ENCODE data around the gene ADGRL3. TPM values are rescaled to one million over a fixed set of nuclear protein-coding genes. Genes with fewer than 3 reads are reported as not detected.
"Not testable (repeated sequence)": the region's sequence is repeated elsewhere in the genome, so short reads cannot be mapped to it uniquely, and the experiment has no call there.

ADGRL3 gene
- total RNA-seq, 1 donor = under 0.01 TPM

DNA sequence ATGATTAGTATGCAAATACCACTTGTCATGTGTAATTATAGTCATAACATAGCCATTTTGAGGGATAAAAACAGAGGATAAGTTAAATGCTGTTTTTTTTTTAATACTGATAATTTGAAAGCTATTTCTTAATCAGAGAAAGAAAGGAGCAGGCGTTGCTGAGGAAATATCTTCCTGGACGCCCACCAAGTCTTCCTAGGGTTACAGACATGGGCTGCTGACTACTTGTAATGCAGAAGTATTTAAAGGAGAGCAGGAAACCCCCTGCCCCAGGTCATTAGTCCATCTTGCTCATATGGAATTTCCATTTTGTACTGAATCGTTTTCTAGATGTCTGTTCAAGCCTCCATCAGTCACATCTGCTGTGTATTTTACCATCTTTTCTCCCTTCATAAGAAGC, 176.2 kb downstream of the ADGRL3 start:
- no peak for DNase-seq (ENCODE audit: low read depth)
- H3K4me3 ChIP-seq (ENCODE audit: low read depth, low read length) = no peak overlapping the region
- TF ChIP-seq, protein P1, sequence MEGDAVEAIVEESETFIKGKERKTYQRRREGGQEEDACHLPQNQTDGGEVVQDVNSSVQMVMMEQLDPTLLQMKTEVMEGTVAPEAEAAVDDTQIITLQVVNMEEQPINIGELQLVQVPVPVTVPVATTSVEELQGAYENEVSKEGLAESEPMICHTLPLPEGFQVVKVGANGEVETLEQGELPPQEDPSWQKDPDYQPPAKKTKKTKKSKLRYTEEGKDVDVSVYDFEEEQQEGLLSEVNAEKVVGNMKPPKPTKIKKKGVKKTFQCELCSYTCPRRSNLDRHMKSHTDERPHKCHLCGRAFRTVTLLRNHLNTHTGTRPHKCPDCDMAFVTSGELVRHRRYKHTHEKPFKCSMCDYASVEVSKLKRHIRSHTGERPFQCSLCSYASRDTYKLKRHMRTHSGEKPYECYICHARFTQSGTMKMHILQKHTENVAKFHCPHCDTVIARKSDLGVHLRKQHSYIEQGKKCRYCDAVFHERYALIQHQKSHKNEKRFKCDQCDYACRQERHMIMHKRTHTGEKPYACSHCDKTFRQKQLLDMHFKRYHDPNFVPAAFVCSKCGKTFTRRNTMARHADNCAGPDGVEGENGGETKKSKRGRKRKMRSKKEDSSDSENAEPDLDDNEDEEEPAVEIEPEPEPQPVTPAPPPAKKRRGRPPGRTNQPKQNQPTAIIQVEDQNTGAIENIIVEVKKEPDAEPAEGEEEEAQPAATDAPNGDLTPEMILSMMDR (IDR thresholded peaks at IDR 0.05; ENCODE audit: insufficient read depth, low read length) = no peak

DNA sequence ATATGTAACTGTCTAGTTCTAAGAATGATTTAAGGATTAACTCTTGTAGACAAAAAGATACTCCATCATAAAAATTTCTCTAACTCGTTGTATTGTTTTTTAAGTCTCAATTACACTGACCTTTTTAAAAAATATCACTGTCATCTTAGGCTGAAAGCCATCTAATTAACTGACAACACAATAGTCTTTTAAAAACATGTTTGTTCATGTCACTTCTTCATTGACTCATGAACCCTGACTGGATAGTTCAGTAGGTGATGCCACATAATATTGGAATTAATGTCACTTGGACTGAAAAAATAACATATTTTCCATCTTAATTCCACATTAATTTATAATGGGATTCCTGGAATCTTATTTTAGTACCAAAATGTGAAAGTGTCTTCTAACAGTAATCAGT, 179.3 kb downstream of the ADGRL3 start:
- H3K4me3 ChIP-seq (ENCODE audit: low read depth, low read length) = no peak overlapping the region
- DNase-seq (ENCODE audit: low read depth) = no peak
- TF ChIP-seq, protein P1 (IDR thresholded peaks at IDR 0.05; ENCODE audit: insufficient read depth, low read length) = no peak

DNA sequence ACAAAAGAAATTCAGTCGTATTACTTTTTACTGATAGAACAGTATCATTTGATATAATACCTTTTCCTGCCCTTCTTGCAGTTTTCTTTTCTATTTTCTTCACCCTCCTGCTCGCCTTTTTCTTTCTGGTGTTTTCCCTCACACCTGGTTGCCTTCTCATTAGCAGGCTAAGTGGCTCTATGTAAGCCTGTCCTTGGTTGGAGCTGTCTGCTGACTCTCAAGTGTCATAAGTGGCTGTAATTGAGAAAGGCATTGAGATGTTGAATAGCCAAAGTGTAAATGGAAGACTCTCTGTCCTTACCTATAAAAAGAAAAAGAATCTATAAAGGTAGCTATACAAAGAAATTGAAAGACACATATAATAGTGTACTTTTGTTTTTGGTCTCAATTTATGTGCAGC, 180.7 kb downstream of the ADGRL3 start:
- DNase-seq (ENCODE audit: low read depth) = no peak
- H3K4me3 ChIP-seq (ENCODE audit: low read depth, low read length) = no peak overlapping the region
- TF ChIP-seq, protein P1 (IDR thresholded peaks at IDR 0.05; ENCODE audit: insufficient read depth, low read length) = no peak

DNA sequence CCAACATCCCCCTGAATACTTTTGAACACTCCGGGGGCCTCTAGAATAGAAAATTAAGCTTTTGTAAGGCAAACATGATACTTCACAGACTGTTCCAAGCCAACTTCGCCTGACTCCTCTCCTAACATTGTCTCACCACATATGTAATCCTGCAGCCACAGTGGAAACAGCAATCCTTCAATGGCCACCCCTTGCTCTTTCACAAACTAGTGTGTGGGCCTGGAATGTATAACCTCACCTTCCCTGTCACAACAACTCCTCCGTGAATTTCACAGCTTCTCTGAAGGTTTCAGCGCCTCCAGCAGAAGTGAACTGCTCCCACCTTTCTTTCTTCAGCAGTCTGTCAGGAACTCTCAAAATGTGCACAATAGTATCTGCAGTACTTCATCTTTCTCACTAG, 185.1 kb downstream of the ADGRL3 start:
- TF ChIP-seq, protein P1 (IDR thresholded peaks at IDR 0.05; ENCODE audit: insufficient read depth, low read length) = no peak
- H3K4me3 ChIP-seq (ENCODE audit: low read depth, low read length) = no peak overlapping the region
- no peak for DNase-seq (ENCODE audit: low read depth)

DNA sequence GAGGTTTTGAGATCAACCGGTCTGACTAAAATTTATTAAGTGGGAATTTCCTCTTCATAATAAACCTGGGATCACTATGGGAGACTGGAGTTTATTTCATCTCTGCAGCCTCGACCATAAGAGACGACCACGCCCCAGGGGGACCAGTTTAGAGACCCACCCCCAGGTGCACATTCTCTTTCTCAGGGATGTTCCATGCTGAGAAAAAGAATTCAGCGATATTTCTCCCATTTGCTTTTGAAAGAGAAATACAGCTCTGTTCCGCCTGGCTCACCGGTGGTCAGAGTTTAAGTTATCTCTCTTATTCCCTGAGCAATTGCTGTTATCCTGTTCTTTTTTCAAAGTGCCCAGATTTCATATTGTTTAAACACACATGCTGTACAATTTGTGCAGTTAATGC, 187.2 kb downstream of the ADGRL3 start:
- not testable (repeated sequence) for DNase-seq (ENCODE audit: low read depth); H3K4me3 ChIP-seq (ENCODE audit: low read depth, low read length)

DNA sequence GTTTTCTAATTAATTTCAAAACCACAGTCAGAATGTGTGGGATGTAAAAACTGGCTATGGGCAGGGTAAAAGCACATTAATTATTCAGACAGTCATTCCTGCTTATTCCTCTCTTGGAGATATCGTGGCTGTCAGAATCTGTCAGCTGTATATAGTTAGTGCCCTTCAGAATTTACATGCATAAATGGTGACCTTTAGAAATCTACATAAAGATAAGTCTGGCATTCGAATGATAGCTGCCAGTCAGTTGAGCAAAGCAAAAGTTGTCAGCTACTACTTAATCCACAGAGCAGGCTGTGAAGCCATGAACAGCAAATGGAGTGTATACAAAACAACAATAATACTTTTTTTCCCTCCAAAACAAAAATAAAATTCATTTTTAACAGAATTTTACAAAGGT, 189.5 kb downstream of the ADGRL3 start:
- DNase-seq (ENCODE audit: low read depth) = no peak
- no peak overlapping the region for H3K4me3 ChIP-seq (ENCODE audit: low read depth, low read length)
- TF ChIP-seq, protein P1 (IDR thresholded peaks at IDR 0.05; ENCODE audit: insufficient read depth, low read length) = no peak

- no peak for DNase-seq (ENCODE audit: low read depth)
- TF ChIP-seq, protein P1 (IDR thresholded peaks at IDR 0.05; ENCODE audit: insufficient read depth, low read length) = no peak
- H3K4me3 ChIP-seq (ENCODE audit: low read depth, low read length) = no peak overlapping the region
These were observed 195.6 kb downstream of the ADGRL3 start for GRCh38 chr4:61395754-61396153.
